ENCODE measurements around the gene PRKRA. TPM values are rescaled to one million over a fixed set of nuclear protein-coding genes. Genes with fewer than 3 reads are reported as not detected.

The PRKRA gene
- total and polyA plus RNA-seq, 8 donors, result 17.6 to 34.3 (median 21.0) TPM

- no peak for TF ChIP-seq CTCF (IDR thresholded peaks at IDR 0.05)
- DNase-seq (peak; percentile 96 to 98 (median 96)), ATAC-seq (peak; percentile 85 to 91 (median 89)), FAIRE-seq (no peak)
- Histone ChIP-seq H3K36me3 (no peaks in the 10 kb centered on the region), H3K27me3 (no peaks in the 10 kb centered on the region), H3K9me3 (no peaks in the 10 kb centered on the region), H3K4me3 (peak within 1 kb of the TSS; percentile 75 to 93 (median 91)), H3K4me1 (peaks cover 18 to 52% (median 30%) of the 10 kb centered on the region in 3 donors), H3K27ac (peak within 1 kb of the TSS; percentile 87 to 97 (median 95))
- intact Hi-C loops (cut with DNase I), result no loop called here
- WGBS, 2 donors, result 0 to 1% methylated on average over 66 to 92 of the region's 92 CpGs
Measured at GRCh38 chr2:178480227-178481181, 29.5 kb upstream of the PRKRA start, which contains the start of gene PLEKHA3. PLEKHA3 (plus strand) TSS chr2:178480457; CDS start chr2:178480870, 413 bp downstream.

- Histone ChIP-seq H3K9me3 (no peaks in the 10 kb centered on the region), H3K36me3 (no peaks in the 10 kb centered on the region), H3K27me3 (no peaks in the 10 kb centered on the region), H3K27ac (peak overlapping the region; percentile 40 to 97 (median 95)), H3K4me3 (peak overlapping the region in 3 of 4 donors; percentile 75 to 91 (median 91)), H3K4me1 (peaks cover 13 to 45% (median 23%) of the 10 kb centered on the region in 3 donors)
- 26 to 27% methylated on average over 19 of the region's 19 CpGs for WGBS, 2 donors
- FAIRE-seq (no peak), ATAC-seq (no peak), DNase-seq (peak in 1 of 6 donors; percentile 12)
- intact Hi-C loops (cut with DNase I), result no loop called here
- no peak for TF ChIP-seq CTCF (IDR thresholded peaks at IDR 0.05)
Measured at GRCh38 chr2:178479758-178480226, 28.8 kb upstream of the PRKRA start.

- no peaks in the 10 kb centered on the region for H3K36me3 ChIP-seq
- no peaks in the 10 kb centered on the region for H3K27me3 ChIP-seq
- FAIRE-seq, result no peak
- no peaks in the 10 kb centered on the region for H3K9me3 ChIP-seq
- 47 to 55% methylated on average over 4 of the region's 4 CpGs for WGBS, 2 donors
- peak overlapping the region; percentile 87 to 97 (median 95) for H3K27ac ChIP-seq
- H3K4me3 ChIP-seq, result peak overlapping the region in 2 of 4 donors; percentile 53 to 78
- intact Hi-C loops (cut with DNase I), result no loop called here
- ATAC-seq, result no peak
- no peak for DNase-seq
- H3K4me1 ChIP-seq, result peaks cover 13 to 40% (median 20%) of the 10 kb centered on the region in 3 donors
- no peak for TF ChIP-seq CTCF (IDR thresholded peaks at IDR 0.05)
Measured at GRCh38 chr2:178479275-178479616, 28.3 kb upstream of the PRKRA start.

GRCh38 chr2:178478439-178479274 is 27.7 kb upstream of the PRKRA start, which contains the start of gene FKBP7:
FKBP7 (minus strand) TSS chr2:178478600; CDS start chr2:178478499, 101 bp downstream.
- Histone ChIP-seq H3K27me3 (no peaks in the 10 kb centered on the region), H3K4me1 (peaks cover 13 to 34% (median 14%) of the 10 kb centered on the region in 3 donors), H3K27ac (peak within 1 kb of the TSS; percentile 87 to 97 (median 95)), H3K4me3 (peak within 1 kb of the TSS; percentile 49 to 78 (median 54)), H3K36me3 (no peaks in the 10 kb centered on the region), H3K9me3 (no peaks in the 10 kb centered on the region)
- DNase-seq (peak; percentile 75 to 91 (median 83)), FAIRE-seq (no peak), ATAC-seq (peak; percentile 75 to 91 (median 84))
- TF ChIP-seq CTCF (IDR thresholded peaks at IDR 0.05), result peak in 3 of 4 donors; percentile 49 to 68 (median 62)
- 1% methylated on average over 56 of the region's 56 CpGs for WGBS, 2 donors
- intact Hi-C loops (cut with DNase I), result no loop called here
